Adrenal gland (tissue), 12 donors: ENCODE results near the gene ZNF414. TPM values are rescaled to one million over a fixed set of nuclear protein-coding genes. Genes with fewer than 3 reads are reported as not detected.

ENCODE experiments used
- DNase-seq, 7 donors: peaks; one replicate each; pipeline ENCODE4 v3.0.0-alpha.2; 2019 to 2020
- H3K27ac ChIP-seq, 5 donors: fragments of 200-600 bp; sonication (generic) in 4 of 5; 1 replicate in 3 of 5; 2 replicates in 2 of 5; pipeline versions ENCODE4 v1.5.1 to v1.8.0; 2016 to 2020; ENCODE audit warnings: mild to moderate bottlenecking in 1 of 5
- H3K27me3 ChIP-seq: fragments of 200-600 bp; 2 replicates; pipeline ENCODE4 v1.8.0; 2021
- H3K36me3 ChIP-seq, 2 donors: fragments of 200-600 bp; replicated peaks in 1 of 2; 1 replicate in 1 of 2; 2 replicates in 1 of 2; pipeline versions ENCODE4 v1.5.1 to v1.8.0; 2018 to 2022
- H3K4me1 ChIP-seq, 2 donors: fragments of 200-600 bp; replicated peaks in 1 of 2; 1 replicate in 1 of 2; 2 replicates in 1 of 2; pipeline versions ENCODE4 v1.5.1 to v1.8.0; 2018 to 2021
- H3K4me3 ChIP-seq, 4 donors: fragments of 200-600 bp; sonication (generic) in 3 of 4; one replicate each; pipeline ENCODE4 v1.5.1; 2016 to 2018
- H3K9me3 ChIP-seq, 3 donors: fragments of 200-600 bp; sonication (generic) in 1 of 3; replicated peaks in 1 of 3; 1 replicate in 2 of 3; 2 replicates in 1 of 3; pipeline versions ENCODE4 v1.5.1 to v1.8.0; 2016 to 2021
- POLR2A ChIP-seq, 2 donors: fragments of 450-650 bp; IDR thresholded peaks; one replicate each; pipeline ENCODE4 v1.6.1; 2017; ENCODE audit warnings: antibody characterized with exemption in 2 of 2, mild to moderate bottlenecking in 2 of 2, moderate library complexity in 1 of 2
- WGBS, 4 donors: extraction: QIAGEN DNeasy Blood & Tissue Kit in 2 of 4; methylation state at CpG; one replicate each; pipeline versions ENCODE4 v1.1.5 to v1.1.7; 2013 to 2017; 5-methylcytosine and 5-hydroxymethylcytosine counted together
- intact Hi-C, 2 donors: fragments of 100-400 bp; cut with DNase I; formaldehyde crosslinking; loops; one replicate each; pipeline versions ENCODE4 v1.14.1 to v1.15.0; 2022 to 2023
- polyA plus RNA-seq, 3 donors: library from polyadenylated mRNA; stranded (reverse); fragments of 200-250 nt in 2 of 3; fragments of 350-450 nt in 1 of 3; fragmentation: Illumina TruSeq in 1 of 3; extraction: RNeasy Lipid Tissue Mini Kit (QIAGEN cat#74804) in 1 of 3; gene quantifications; one replicate each; pipeline ENCODE4 v1.2.3, GENCODE V29; 2013 to 2014
- total RNA-seq, 9 donors: library from RNA; depleted of rRNA in 4 of 9; stranded (reverse); fragments of >200 nt in 4 of 9; fragments of 120-200 nt in 1 of 9; fragmentation: NEBNext Ultra II Directional in 1 of 9; extraction: Animal tissue kit (Norgen Biotek cat#: 25700) in 1 of 9; gene quantifications; one replicate each; pipeline versions ENCODE4 v1.1.0 to v1.2.4, GENCODE V29; 2013 to 2023
- TF ChIP-seq, protein P1 (sequence below), 6 experiments: fragments of 450-650 bp in 4 of 6; fragments of 200-600 bp in 2 of 6; sonication (generic) in 1 of 6; IDR thresholded peaks; 1 replicate in 5 of 6; 2 replicates in 1 of 6; pipeline versions ENCODE4 v1.5.1 to v1.8.0; 2016 to 2021; ENCODE audit warnings: antibody characterized with exemption in 6 of 6, mild to moderate bottlenecking in 2 of 6, moderate library complexity in 1 of 6
- donor health status: healthy with polysubstance abuse.
- donor health status: Bipolar disorder and iron deficiency.
- donor health status: DM: yes; HTN: yes; CAD: no.
- donor health status: DM: no; HTN: no; CAD: no.
- donor health status: DM: no; HTN: no; CAD: no.
- donor health status: DM: yes; HTN: yes; CAD: no.

ZNF414 gene
- total and polyA plus RNA-seq, 12 donors: 2.9 to 103 (median 25.5) TPM

DNA sequence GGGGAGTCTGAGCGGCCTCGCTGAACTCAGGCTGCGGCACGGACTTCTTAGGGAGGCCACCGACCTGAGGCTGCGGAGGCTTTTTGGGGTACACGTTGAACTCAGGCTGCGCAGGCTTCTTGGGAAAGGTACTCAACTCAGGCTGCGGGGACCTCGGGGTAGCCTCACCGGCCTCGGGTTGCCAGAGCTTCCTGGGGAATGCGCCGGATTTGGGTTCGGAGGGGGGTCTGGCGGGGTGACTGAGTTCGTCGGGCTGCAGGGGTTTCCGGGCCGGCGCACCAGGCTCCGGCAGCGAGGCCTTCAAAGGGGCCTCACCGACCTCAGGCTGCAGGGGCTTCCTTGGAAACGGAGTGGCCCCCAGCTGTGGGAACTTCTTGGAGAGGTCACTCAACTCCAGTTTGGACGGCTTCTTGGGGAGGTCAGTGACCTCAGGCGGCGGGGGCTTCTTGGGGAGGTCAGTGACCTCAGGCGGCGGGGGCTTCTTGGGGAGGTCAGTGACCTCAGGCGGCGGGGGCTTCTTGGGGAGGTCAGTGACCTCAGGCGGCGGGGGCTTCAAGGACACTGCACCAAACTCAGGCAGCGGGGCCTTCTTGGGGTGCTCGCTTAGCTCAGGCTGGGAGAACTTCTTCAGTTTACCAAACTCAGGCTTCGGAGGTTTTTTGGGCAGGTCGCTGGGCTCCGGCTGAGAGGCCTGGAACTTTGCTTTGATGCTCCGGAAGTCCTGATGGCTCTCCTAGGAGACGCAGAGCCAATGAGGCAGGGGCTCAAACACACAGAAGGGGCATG lies 14.7 kb downstream of the ZNF414 start:
- no peaks in the 10 kb centered on the region for H3K9me3 ChIP-seq
- no peaks in the 10 kb centered on the region for H3K4me1 ChIP-seq
- TF ChIP-seq, protein P1, sequence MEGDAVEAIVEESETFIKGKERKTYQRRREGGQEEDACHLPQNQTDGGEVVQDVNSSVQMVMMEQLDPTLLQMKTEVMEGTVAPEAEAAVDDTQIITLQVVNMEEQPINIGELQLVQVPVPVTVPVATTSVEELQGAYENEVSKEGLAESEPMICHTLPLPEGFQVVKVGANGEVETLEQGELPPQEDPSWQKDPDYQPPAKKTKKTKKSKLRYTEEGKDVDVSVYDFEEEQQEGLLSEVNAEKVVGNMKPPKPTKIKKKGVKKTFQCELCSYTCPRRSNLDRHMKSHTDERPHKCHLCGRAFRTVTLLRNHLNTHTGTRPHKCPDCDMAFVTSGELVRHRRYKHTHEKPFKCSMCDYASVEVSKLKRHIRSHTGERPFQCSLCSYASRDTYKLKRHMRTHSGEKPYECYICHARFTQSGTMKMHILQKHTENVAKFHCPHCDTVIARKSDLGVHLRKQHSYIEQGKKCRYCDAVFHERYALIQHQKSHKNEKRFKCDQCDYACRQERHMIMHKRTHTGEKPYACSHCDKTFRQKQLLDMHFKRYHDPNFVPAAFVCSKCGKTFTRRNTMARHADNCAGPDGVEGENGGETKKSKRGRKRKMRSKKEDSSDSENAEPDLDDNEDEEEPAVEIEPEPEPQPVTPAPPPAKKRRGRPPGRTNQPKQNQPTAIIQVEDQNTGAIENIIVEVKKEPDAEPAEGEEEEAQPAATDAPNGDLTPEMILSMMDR (IDR thresholded peaks at IDR 0.05): no peak
- TF ChIP-seq POLR2A (IDR thresholded peaks at IDR 0.05): no peak
- H3K36me3 ChIP-seq: no peaks in the 10 kb centered on the region
- H3K27me3 ChIP-seq: no peaks in the 10 kb centered on the region
- no peak overlapping the region for H3K4me3 ChIP-seq
- H3K27ac ChIP-seq: no peak overlapping the region
- 79 to 87% (median 80%) methylated on average over 8 to 41 of the region's 41 CpGs for WGBS, 4 donors
- intact Hi-C loops: no loop called here
- no peak for DNase-seq

DNA sequence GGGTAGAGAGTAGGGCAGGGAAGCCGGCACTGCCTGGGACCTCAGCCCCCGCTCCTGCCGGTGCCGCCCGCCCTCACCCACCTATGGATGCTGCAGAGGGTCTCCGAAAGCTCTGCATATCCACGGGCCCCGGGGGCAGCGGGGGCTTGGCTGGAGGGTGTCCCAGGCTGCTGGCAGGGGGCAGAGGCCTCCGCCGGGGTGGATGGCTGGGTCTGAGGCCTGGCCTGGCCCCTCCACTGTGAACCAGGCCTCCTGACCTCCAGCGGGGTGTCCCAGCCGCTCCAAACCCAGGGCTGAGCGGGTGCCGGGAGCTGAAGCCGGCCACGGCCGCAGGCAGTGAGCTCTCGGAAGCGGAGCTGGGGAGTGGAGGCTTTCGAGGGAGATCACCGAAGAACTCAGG lies 15.7 kb downstream of the ZNF414 start:
- H3K4me3 ChIP-seq: no peak overlapping the region
- intact Hi-C loops: no loop called here
- H3K27ac ChIP-seq: no peak overlapping the region
- H3K4me1 ChIP-seq: no peaks in the 10 kb centered on the region
- WGBS, 4 donors: 90 to 97% (median 91%) methylated on average over 14 to 22 of the region's 22 CpGs
- H3K9me3 ChIP-seq: no peaks in the 10 kb centered on the region
- H3K27me3 ChIP-seq: no peaks in the 10 kb centered on the region
- TF ChIP-seq POLR2A (IDR thresholded peaks at IDR 0.05): no peak
- TF ChIP-seq, protein P1 (IDR thresholded peaks at IDR 0.05): no peak
- no peaks in the 10 kb centered on the region for H3K36me3 ChIP-seq
- no peak for DNase-seq

DNA sequence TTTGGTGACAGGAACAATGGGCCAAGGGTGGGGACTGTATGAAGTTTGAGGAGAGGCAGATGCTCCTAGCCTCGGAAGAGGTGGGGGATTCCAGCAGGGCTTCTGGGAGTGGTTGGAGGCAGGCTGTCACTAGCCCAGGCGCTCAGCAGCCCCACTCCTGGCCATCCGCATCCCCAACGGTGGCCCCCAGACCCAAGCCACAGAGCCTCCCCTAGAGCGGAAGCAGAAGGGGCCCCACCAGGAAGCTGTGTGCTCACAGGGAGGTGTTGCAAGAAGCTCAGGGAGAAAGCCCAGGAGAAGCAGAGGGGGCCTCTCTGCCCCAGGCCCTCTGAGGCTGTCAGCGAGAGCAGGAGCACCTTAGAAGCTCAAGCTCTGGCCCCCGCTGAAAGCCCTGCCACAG lies 19.8 kb downstream of the ZNF414 start:
- no peak for DNase-seq
- intact Hi-C loops: no loop called here
- H3K27me3 ChIP-seq: no peaks in the 10 kb centered on the region
- H3K36me3 ChIP-seq: peaks cover 0 to 3% of the 10 kb centered on the region in 2 donors
- no peaks in the 10 kb centered on the region for H3K4me1 ChIP-seq
- no peak overlapping the region for H3K27ac ChIP-seq
- 72 to 79% (median 76%) methylated on average over 5 to 7 of the region's 7 CpGs for WGBS, 4 donors
- TF ChIP-seq POLR2A (IDR thresholded peaks at IDR 0.05): no peak
- TF ChIP-seq, protein P1 (IDR thresholded peaks at IDR 0.05): no peak
- no peak overlapping the region for H3K4me3 ChIP-seq
- no peaks in the 10 kb centered on the region for H3K9me3 ChIP-seq

DNA sequence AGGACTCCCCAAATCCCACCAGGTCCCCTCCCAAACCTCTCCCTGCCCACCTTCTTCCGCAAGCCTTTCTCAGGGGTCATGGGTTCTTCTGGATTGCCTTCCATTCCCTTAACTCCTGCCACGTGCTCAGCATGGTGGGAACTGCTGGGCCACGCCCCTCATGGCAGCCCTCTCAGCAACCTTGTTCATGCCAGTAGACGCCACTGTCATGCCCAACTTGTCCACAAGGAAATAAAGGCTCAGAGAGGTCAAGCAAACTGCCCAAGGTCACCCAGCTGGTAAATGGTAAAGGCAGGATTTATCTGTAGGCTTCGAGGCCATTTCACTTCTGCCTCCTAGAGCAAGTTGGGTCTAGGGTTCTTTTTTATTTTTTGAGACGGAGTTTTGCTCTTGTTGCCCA lies 22.4 kb downstream of the ZNF414 start:
- Histone ChIP-seq H3K36me3 (peaks cover 0 to 29% of the 10 kb centered on the region in 2 donors), H3K4me3 (no peak overlapping the region), H3K27ac (no peak overlapping the region), H3K9me3 (no peaks in the 10 kb centered on the region), H3K27me3 (no peaks in the 10 kb centered on the region), H3K4me1 (no peaks in the 10 kb centered on the region)
- no peak for DNase-seq
- TF ChIP-seq POLR2A (IDR thresholded peaks at IDR 0.05): no peak
- TF ChIP-seq, protein P1 (IDR thresholded peaks at IDR 0.05): no peak
- intact Hi-C loops: no loop called here
- 75 to 80% (median 79%) methylated on average over 6 of the region's 6 CpGs for WGBS, 4 donors
